Activated CD8-positive, alpha-beta memory T cell treated with anti-CD3 and anti-CD28 coated beads, Interleukin-2, amount 10 ng/mL, durations not matched to agents 7 days and 5 days (primary cell): ENCODE measurements around the gene HP1BP3. TPM values are rescaled to one million over a fixed set of nuclear protein-coding genes. Genes with fewer than 3 reads are reported as not detected.

Experiments
- ATAC-seq: fragments of 150-1000 bp; cut with Tn5 transposase; one replicate; pipeline ENCODE4 v1.10.0; 2021; ENCODE audit warnings: moderate library complexity
- CTCF ChIA-PET: fragments of 350-600 bp; sonication (Branson Sonifier 250); formaldehyde crosslinking; loops from one replicate; lab custom pipeline; 2021; ENCODE audit warnings: antibody characterized with exemption; lab: Charles Lee
- DNase-seq: peaks from one replicate; pipeline ENCODE4 v3.0.0-alpha.2; 2020
- H3K27ac Mint-ChIP-seq: one replicate; pipeline ENCODE4 v1.8.0; 2021; ENCODE audit warnings: mild to moderate bottlenecking, mixed read lengths
- H3K27me3 Mint-ChIP-seq: one replicate; pipeline ENCODE4 v1.8.0; 2021; ENCODE audit warnings: mixed read lengths
- H3K36me3 Mint-ChIP-seq: one replicate; pipeline ENCODE4 v1.8.0; 2021; ENCODE audit warnings: mild to moderate bottlenecking, mixed read lengths
- H3K4me1 Mint-ChIP-seq: one replicate; pipeline ENCODE4 v1.8.0; 2021; ENCODE audit warnings: mixed read lengths
- H3K4me3 Mint-ChIP-seq: one replicate; pipeline ENCODE4 v1.8.0; 2021; ENCODE audit warnings: mild to moderate bottlenecking, moderate library complexity, mixed read lengths
- H3K9me3 Mint-ChIP-seq: one replicate; pipeline ENCODE4 v1.8.0; 2022; ENCODE audit warnings: low read depth, mixed read lengths
- total RNA-seq, 2 experiments: library from RNA; stranded (reverse); gene quantifications; one replicate each; pipeline ENCODE4 v1.2.3, GENCODE V29; 2021

HP1BP3 gene
- total RNA-seq, 2 experiments from 2014 or later, result 295 to 364 TPM

- H3K4me3 Mint-ChIP-seq, result no peak overlapping the region
- no peak overlapping the region for H3K27ac Mint-ChIP-seq
- CTCF ChIA-PET, result no interaction called here
These were observed 35.6 kb downstream of the HP1BP3 start for GRCh38 chr1:20751462-20751990.

DNA sequence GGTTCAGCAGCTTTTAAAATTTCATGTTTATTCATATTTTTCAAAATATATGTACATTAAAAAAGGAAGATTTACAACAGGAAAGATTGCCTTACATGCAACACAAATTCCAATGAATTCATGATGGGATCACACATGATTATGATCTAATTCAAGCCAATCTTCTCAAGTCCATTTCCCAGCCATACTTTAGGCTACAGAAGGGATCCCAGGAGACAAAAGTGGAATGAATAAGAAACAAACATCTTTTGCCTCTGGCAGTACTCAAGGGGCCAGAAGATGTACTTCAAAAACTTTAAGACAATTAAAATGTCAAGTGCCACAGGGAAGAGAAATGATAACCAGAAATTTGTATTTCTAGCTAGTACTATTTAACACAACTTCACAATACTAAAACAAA is 44.4 kb downstream of the HP1BP3 start:
- ATAC-seq (no peak), DNase-seq (no peak)
- Mint-ChIP-seq H3K4me3 (no peak overlapping the region), H3K36me3 (peaks cover 48% of the 10 kb centered on the region), H3K9me3 (no peaks in the 10 kb centered on the region), H3K4me1 (no peaks in the 10 kb centered on the region), H3K27ac (no peak overlapping the region), H3K27me3 (no peaks in the 10 kb centered on the region)
- CTCF ChIA-PET, result no interaction called here

More at GRCh38 chr1:20751462-20751990, 35.6 kb downstream of the HP1BP3 start:
- Mint-ChIP-seq H3K27me3 (no peaks in the 10 kb centered on the region), H3K9me3 (no peaks in the 10 kb centered on the region), H3K36me3 (peaks cover 47% of the 10 kb centered on the region), H3K4me1 (peaks cover 6% of the 10 kb centered on the region)
- DNase-seq (no peak), ATAC-seq (no peak)

- CTCF ChIA-PET, result no interaction called here
- peaks cover 40% of the 10 kb centered on the region for H3K36me3 Mint-ChIP-seq
- no peaks in the 10 kb centered on the region for H3K27me3 Mint-ChIP-seq
- DNase-seq (no peak), ATAC-seq (no peak)
- no peaks in the 10 kb centered on the region for H3K4me1 Mint-ChIP-seq
- no peak overlapping the region for H3K27ac Mint-ChIP-seq
- no peaks in the 10 kb centered on the region for H3K9me3 Mint-ChIP-seq
- H3K4me3 Mint-ChIP-seq, result no peak overlapping the region
These were observed 46.3 kb downstream of the HP1BP3 start for GRCh38 chr1:20740781-20741180.

- no peak overlapping the region for H3K4me3 Mint-ChIP-seq
- no peak overlapping the region for H3K27ac Mint-ChIP-seq
- peaks cover 32% of the 10 kb centered on the region for H3K36me3 Mint-ChIP-seq
These were observed 47.9 kb downstream of the HP1BP3 start for GRCh38 chr1:20739225-20739624.

DNA sequence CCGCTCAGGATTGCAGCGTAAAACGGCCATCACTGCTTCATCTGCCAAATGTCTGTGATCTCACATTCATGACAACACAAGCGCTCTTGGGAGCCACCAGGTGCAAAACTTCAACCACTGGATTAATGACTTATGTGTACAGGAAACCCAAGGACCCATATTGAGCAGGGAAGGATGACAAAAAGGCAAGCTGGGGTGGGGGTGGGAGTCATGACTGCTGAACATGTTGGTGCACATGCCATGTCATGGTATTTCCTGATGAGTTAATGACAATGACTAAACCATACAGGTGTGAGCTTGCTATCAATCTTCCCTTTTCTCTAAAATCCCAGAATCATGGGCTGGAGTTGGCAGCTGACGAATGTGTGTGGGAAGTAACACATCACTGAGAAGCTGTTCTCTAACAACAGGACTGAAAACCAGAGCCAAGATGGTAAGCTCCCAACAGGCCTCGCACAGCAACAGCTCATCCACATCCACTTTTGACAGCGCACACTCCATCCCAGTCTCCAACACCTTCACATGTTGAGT is 51.5 kb downstream of the HP1BP3 start:
- H3K36me3 Mint-ChIP-seq, result peaks cover 13% of the 10 kb centered on the region
- H3K4me1 Mint-ChIP-seq, result peaks cover 17% of the 10 kb centered on the region
- CTCF ChIA-PET, result no interaction called here
- H3K27me3 Mint-ChIP-seq, result peaks cover 16% of the 10 kb centered on the region
- no peak overlapping the region for H3K4me3 Mint-ChIP-seq
- no peak overlapping the region for H3K27ac Mint-ChIP-seq
- DNase-seq (no peak), ATAC-seq (no peak)
- H3K9me3 Mint-ChIP-seq, result no peaks in the 10 kb centered on the region

More at GRCh38 chr1:20739225-20739624, 47.9 kb downstream of the HP1BP3 start:
- H3K27me3 Mint-ChIP-seq, result no peaks in the 10 kb centered on the region
- ATAC-seq, result no peak
- no peak for DNase-seq
- CTCF ChIA-PET, result interaction anchor here (0.6 kb wide), 1 partner anchor 65 kb away, joined by 3 read pairs; no protein-coding TSS in a partner anchor
- no peaks in the 10 kb centered on the region for H3K9me3 Mint-ChIP-seq
- no peaks in the 10 kb centered on the region for H3K4me1 Mint-ChIP-seq

DNA sequence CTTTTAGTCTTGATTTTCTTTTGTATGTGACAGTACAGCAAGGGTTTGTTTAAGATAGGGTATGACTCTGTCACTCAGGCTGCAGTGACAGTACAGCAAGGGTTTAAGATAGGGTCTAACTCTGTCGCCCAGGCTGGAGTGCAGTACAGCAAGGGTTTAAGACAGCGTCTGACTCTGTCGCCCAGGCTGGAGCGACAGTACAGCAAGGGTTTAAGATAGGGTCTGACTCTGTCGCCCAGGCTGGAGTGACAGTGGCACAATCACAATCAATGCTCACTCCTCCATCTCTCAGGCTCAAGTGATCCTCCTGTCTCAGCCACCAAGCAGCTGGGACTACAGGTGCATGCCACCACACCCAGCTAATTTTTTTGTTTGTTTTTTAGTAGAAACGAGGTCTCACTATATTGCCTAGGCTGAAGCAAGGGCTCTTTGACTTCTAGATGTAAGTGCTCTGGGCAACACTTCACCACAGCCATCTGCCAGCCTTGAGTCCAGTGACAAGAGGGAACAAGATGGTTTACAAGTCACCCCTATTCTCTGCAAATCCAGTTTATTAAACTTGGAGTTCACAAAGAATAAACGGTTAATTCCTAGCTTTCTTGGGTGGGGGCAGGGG is 53.6 kb downstream of the HP1BP3 start:
- ATAC-seq, result no peak
- CTCF ChIA-PET, result interaction anchor here (1.0 to 4.3 kb wide), 8 partner anchors 10 to 461 kb away, joined by 3 to 22 read pairs (median 4); partner anchors contain the start of gene HP1BP3
- no peak for DNase-seq
- Mint-ChIP-seq H3K4me3 (peak overlapping the region; percentile 79), H3K27ac (no peak overlapping the region), H3K4me1 (peaks cover 20% of the 10 kb centered on the region), H3K27me3 (peaks cover 38% of the 10 kb centered on the region), H3K9me3 (no peaks in the 10 kb centered on the region), H3K36me3 (peaks cover 10% of the 10 kb centered on the region)

DNA sequence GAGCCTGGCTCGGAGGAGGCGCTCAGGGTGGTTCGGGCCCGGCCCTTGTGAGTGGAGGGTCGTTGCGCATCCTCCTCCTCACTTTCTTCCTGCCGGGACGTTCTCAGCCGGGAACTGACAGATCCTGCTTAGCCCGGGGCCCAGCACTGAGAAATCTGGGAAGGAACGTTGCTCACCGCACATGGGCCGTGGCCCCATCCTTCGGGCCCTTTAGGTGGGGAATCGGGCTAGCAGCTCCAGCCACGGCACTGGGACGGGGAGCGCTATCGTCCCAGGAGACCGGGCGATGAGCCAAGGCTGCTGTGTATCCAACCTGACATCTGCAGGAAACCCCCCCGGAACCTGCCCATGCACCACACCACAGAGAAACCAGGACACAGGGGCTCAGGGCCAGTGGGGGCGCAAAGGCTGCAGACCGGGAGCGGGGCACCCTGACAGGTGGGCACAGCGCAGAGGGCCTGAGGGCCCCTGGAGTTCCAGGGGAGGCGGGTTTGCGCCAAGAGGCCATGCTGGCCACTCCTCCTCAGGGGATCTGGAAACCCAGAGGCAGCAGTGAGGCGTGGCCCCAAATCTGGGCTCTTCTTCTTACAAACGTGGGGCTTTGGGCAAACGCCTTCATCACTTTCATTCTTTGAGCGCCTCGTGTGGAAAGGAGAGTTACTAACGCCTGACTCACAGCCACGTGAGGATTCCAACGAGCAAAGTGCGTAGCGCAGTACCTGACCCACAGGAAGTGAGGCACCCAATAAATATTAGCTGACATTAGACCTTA is 54.3 kb downstream of the HP1BP3 start, which contains the start of gene SH2D5:
TSS of gene SH2D5 (minus strand) at position 116 of the 772 bp plus-strand sequence. CDS start 4,659 bp downstream, outside the sequence.
- Mint-ChIP-seq H3K36me3 (peaks cover 5% of the 10 kb centered on the region), H3K27ac (no peak within 1 kb of the TSS), H3K4me1 (peaks cover 20% of the 10 kb centered on the region), H3K9me3 (no peaks in the 10 kb centered on the region), H3K4me3 (peak within 1 kb of the TSS; percentile 79), H3K27me3 (peaks cover 43% of the 10 kb centered on the region)
- DNase-seq, result peak; percentile 84
- ATAC-seq, result peak; percentile 74
- CTCF ChIA-PET, result interaction anchor here (1.1 to 4.3 kb wide), 7 partner anchors 11 to 462 kb away, joined by 3 to 22 read pairs (median 4); partner anchors contain the start of gene HP1BP3

GRCh38 chr1:20732071-20732587 is 55.0 kb downstream of the HP1BP3 start:
- peaks cover 5% of the 10 kb centered on the region for H3K36me3 Mint-ChIP-seq
- no peaks in the 10 kb centered on the region for H3K9me3 Mint-ChIP-seq
- CTCF ChIA-PET, result interaction anchor here (1.8 to 4.3 kb wide), 2 partner anchors 35 kb away, joined by 5 to 22 read pairs; no protein-coding TSS in a partner anchor
- peaks cover 20% of the 10 kb centered on the region for H3K4me1 Mint-ChIP-seq
- ATAC-seq (peak; percentile 78), DNase-seq (no peak)
- H3K4me3 Mint-ChIP-seq, result peak overlapping the region; percentile 79
- H3K27me3 Mint-ChIP-seq, result peaks cover 43% of the 10 kb centered on the region
- H3K27ac Mint-ChIP-seq, result no peak overlapping the region

GRCh38 chr1:20731057-20731991 is 55.8 kb downstream of the HP1BP3 start:
- Mint-ChIP-seq H3K27ac (no peak overlapping the region), H3K4me1 (peaks cover 20% of the 10 kb centered on the region), H3K27me3 (peaks cover 43% of the 10 kb centered on the region), H3K9me3 (no peaks in the 10 kb centered on the region), H3K36me3 (peaks cover 4% of the 10 kb centered on the region), H3K4me3 (peak overlapping the region; percentile 46)
- ATAC-seq (peak; percentile 29), DNase-seq (no peak)
- CTCF ChIA-PET, result interaction anchor here (0.5 to 4.3 kb wide), 4 partner anchors 34 to 1151 kb away, joined by 3 to 22 read pairs (median 4); no protein-coding TSS in a partner anchor

DNA sequence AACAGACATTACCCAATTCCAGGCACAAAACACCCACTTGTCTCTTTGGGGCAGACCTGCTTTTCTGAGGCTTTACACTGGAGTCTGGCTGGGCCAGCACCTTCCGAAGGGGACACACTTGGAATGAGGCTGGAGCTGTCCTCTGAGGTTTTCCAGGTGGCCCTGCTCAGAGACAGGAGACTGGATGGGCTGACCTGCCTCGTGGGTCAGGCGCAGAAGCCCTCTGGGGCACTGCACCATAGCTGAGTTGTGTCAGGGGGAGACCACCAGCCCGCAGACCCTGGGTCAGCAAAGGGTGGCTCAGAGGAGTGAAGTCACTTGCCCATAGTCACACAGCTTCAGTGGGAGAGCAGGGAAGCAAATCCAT is 56.4 kb downstream of the HP1BP3 start:
- Mint-ChIP-seq H3K9me3 (no peaks in the 10 kb centered on the region), H3K36me3 (peaks cover 1% of the 10 kb centered on the region), H3K4me1 (peaks cover 20% of the 10 kb centered on the region), H3K27me3 (peaks cover 43% of the 10 kb centered on the region), H3K4me3 (no peak overlapping the region), H3K27ac (no peak overlapping the region)
- no peak for DNase-seq
- CTCF ChIA-PET, result interaction anchor here (0.5 to 4.3 kb wide), 4 partner anchors 33 to 1151 kb away, joined by 3 to 22 read pairs (median 4); no protein-coding TSS in a partner anchor
- no peak for ATAC-seq

DNA sequence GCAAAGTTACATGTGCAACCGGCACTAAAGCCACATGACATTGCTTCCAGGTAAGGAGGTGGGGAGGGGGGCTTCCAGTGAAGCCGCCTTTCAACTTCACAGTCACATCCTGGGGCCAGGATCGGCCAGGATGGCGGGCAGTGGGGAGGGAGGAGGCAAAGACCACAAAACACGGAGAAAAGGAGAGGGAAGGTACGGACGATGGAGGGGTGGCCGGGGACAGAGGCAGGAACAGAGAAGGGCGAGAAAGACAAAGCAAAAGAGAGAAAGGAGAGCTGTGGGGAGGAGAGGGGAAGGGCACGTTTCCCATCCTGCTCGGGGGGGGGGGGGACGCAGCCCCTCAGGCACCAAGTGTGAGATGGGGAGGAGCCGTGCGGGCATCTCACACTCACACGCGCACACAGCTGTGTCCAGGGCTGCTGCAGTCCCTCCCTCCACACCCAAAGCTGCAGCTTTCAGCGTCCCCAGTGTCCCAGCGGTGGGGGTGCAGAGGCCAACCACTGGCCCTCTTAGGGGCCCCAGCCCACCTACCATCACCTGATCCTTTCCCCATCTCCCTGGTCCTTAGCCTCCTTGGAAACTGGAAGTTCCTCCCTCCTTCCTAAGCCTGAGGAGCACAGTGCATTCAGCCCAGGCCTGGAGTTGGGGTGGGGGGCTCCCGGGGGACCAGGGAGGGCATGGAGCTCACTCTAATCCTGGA is 57.0 kb downstream of the HP1BP3 start:
- Mint-ChIP-seq H3K4me1 (peaks cover 20% of the 10 kb centered on the region), H3K27me3 (peaks cover 43% of the 10 kb centered on the region), H3K9me3 (no peaks in the 10 kb centered on the region), H3K36me3 (no peaks in the 10 kb centered on the region), H3K4me3 (no peak overlapping the region), H3K27ac (no peak overlapping the region)
- no peak for DNase-seq
- no peak for ATAC-seq
- CTCF ChIA-PET, result interaction anchor here (1.2 to 4.3 kb wide), 3 partner anchors 33 to 540 kb away, joined by 3 to 22 read pairs (median 4); no protein-coding TSS in a partner anchor
